ENCODE results near the gene CTSD.

The CTSD gene

GRCh38 chr11:1782031-1782590 lies 18.4 kb upstream of the CTSD start:
- H3K9me3 ChIP-seq (ENCODE audit: control insufficient read depth, low read length), result no peaks in the 10 kb centered on the region
- WGBS, 2 experiments (ENCODE audit: insufficient coverage in 2 of 2), result 88 to 89% methylated on average over 10 to 12 of the region's 13 CpGs
- no peaks in the 10 kb centered on the region for H3K4me1 ChIP-seq (ENCODE audit: control insufficient read depth, insufficient read depth, low read length, poor library complexity, severe bottlenecking)
- H3K4me3 ChIP-seq (ENCODE audit: extremely low read depth, insufficient read depth, low read length, poor library complexity, severe bottlenecking), result no peak overlapping the region
- no peak overlapping the region for H3K27ac ChIP-seq (ENCODE audit: low read depth, low read length, severe bottlenecking)
- H3K36me3 ChIP-seq (ENCODE audit: control insufficient read depth, insufficient read depth, low read length), result no peaks in the 10 kb centered on the region

DNA sequence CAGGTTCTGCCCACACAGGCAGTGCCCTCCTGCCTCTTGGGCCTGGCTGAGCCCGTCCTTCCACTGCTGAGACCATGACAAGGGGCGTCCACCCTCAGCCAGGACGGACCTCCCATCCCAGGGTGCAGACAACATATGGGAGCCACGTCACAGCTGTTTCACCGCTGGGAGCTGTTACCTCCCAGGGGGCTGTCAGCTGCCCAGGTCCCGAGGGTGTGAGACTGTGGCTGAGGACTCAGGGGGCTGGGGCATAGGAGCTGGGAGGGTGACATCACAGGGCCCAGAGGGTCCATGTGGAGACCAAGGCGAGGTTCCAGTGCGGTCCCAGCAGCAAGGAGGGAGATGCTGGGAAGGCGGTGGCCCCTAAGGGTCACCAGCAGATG lies 17.9 kb upstream of the CTSD start:
- no peaks in the 10 kb centered on the region for H3K36me3 ChIP-seq (ENCODE audit: control insufficient read depth, insufficient read depth, low read length)
- no peak overlapping the region for H3K27ac ChIP-seq (ENCODE audit: low read depth, low read length, severe bottlenecking)
- 87 to 89% methylated on average over 8 to 9 of the region's 9 CpGs for WGBS, 2 experiments (ENCODE audit: insufficient coverage in 2 of 2)
- H3K9me3 ChIP-seq (ENCODE audit: control insufficient read depth, low read length), result no peaks in the 10 kb centered on the region
- no peak overlapping the region for H3K4me3 ChIP-seq (ENCODE audit: extremely low read depth, insufficient read depth, low read length, poor library complexity, severe bottlenecking)
- no peaks in the 10 kb centered on the region for H3K4me1 ChIP-seq (ENCODE audit: control insufficient read depth, insufficient read depth, low read length, poor library complexity, severe bottlenecking)

DNA sequence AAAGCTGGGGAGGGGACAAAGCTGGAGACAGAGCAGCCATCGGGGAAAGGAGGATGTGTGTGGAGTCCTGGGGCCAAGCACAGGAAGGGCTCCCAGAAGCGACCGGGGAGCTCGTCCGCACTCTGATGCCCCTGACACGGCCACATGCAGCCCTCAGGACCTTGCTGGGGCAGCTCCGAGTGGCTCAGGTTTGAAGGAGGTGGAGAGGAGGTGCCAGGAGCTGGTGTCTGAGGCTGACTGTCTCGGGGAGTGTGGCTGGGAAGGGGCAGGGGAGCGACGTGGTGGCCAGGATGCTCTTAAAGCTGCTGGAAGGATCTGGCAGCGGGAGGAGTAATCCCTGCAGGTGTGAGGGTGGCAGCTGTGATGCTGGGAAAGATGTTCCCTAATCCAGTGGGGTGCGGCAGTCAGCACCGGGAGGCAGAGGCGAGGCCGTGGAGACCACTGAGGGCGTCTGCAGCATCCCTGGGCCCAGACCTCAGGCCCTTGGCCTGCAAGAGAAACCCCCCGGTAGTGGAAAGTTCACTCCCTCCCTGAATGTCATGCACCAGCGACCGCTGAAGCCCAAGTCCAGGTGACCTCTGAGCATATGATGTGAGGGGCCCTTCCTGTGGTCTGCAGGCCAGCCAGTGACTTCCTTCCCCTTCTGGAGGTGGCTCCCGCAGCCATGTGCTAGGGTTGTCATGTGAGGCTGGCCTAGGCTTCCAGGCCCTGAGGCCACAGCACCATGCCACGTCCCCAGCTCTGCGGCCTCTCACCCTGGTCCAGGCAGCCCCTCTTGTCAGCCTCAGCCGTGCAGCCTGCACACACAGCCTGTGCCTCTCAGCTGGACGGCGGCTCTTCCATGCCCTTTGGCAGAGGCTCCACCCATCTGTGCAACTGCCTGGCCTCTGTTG lies 17.2 kb upstream of the CTSD start:
- Histone ChIP-seq H3K4me3 (ENCODE audit: extremely low read depth, insufficient read depth, low read length, poor library complexity, severe bottlenecking) (no peak overlapping the region), H3K9me3 (ENCODE audit: control insufficient read depth, low read length) (no peaks in the 10 kb centered on the region), H3K4me1 (ENCODE audit: control insufficient read depth, insufficient read depth, low read length, poor library complexity, severe bottlenecking) (no peaks in the 10 kb centered on the region), H3K36me3 (ENCODE audit: control insufficient read depth, insufficient read depth, low read length) (no peaks in the 10 kb centered on the region), H3K27ac (ENCODE audit: low read depth, low read length, severe bottlenecking) (no peak overlapping the region)
- WGBS, 2 experiments (ENCODE audit: insufficient coverage in 2 of 2), result 90% methylated on average over 21 to 25 of the region's 25 CpGs

DNA sequence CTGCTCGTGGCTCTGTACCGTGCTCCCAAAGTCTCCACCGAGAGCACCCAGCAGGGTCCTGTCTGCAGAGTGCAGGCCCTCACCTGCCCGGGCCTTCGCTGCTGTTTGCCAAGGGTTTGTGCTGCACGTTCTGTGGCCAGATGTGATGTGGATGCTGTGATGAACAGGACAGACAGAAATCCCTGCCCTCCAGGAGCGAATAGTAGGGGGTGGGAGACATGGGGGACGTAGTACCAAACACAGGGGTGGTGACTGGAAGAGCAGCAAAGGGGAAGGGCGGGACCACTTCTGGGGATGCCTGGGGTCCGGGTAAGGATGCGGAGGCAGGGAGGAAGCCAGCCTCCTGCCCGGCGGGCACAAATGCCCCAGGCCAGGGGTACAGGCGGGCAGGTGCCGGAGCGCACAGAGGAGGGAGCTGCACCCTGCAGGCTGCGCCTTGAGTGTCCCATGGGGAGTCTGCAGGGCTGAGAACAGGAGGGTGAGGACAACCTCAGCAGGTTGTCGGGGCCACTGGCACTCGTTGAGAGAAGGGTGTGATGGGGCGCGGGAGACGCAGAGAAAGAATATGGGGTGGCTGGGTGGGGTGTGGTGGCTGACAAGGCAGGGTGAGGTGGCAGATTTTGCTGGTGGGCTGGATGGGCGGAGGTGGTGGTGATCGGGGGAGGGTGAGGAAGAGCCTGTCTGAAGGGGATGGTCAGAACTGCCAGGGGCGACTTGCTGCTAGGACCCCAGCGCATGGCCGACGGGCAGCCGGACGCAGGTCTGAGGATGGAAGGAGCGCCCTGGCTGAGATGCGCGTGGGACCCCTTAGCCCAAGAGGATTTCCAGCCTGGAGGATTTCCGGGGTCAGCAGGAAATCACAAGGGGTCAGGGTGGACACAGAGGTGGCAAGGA lies 16.3 kb upstream of the CTSD start:
- no peaks in the 10 kb centered on the region for H3K9me3 ChIP-seq (ENCODE audit: control insufficient read depth, low read length)
- no peaks in the 10 kb centered on the region for H3K4me1 ChIP-seq (ENCODE audit: control insufficient read depth, insufficient read depth, low read length, poor library complexity, severe bottlenecking)
- no peak overlapping the region for H3K4me3 ChIP-seq (ENCODE audit: extremely low read depth, insufficient read depth, low read length, poor library complexity, severe bottlenecking)
- no peak overlapping the region for H3K27ac ChIP-seq (ENCODE audit: low read depth, low read length, severe bottlenecking)
- WGBS, 2 experiments (ENCODE audit: insufficient coverage in 2 of 2), result 92 to 93% methylated on average over 32 of the region's 34 CpGs
- H3K36me3 ChIP-seq (ENCODE audit: control insufficient read depth, insufficient read depth, low read length), result no peaks in the 10 kb centered on the region

DNA sequence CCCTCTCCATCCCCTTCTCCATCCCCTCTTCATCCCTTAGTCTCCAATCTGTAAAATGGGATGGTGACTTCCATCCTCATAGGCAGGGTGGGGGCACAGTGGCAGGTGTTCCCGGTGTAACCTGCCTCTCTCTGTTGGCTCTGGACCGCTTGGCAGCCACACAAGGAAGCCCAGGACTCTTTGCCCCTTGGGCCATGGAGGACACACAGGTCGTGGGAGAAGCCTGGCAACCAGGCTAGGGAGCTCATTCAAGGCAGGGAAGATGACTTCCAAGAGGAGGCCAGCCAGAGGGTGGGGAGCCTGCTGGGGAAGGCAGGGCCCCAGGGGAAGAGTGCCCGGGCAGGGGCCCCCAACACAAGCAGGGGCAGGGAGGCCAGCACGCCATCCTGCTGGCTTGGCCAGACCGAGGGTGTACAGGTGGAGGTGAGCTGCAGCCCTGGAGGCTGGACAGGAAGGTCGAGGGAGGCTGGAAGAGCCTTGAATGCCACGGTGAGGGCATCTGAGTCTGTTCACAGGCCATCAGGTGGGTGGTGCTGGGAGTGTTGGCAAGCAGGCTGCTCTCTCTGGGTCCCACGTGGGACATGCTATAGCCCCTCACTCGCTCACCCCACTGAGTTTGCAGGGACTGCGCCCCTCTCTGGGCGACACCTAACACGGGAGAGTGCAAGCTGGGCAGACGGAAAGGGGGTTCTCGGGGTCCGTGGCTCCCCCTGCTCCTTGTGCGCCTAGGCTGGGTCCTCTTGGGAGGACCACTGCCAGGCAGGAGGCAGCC lies 15.5 kb upstream of the CTSD start:
- Histone ChIP-seq H3K27ac (ENCODE audit: low read depth, low read length, severe bottlenecking) (no peak overlapping the region), H3K4me1 (ENCODE audit: control insufficient read depth, insufficient read depth, low read length, poor library complexity, severe bottlenecking) (no peaks in the 10 kb centered on the region), H3K9me3 (ENCODE audit: control insufficient read depth, low read length) (no peaks in the 10 kb centered on the region), H3K4me3 (ENCODE audit: extremely low read depth, insufficient read depth, low read length, poor library complexity, severe bottlenecking) (no peak overlapping the region), H3K36me3 (ENCODE audit: control insufficient read depth, insufficient read depth, low read length) (no peaks in the 10 kb centered on the region)
- 88 to 89% methylated on average over 15 to 16 of the region's 17 CpGs for WGBS, 2 experiments (ENCODE audit: insufficient coverage in 2 of 2)

- Histone ChIP-seq H3K4me3 (ENCODE audit: extremely low read depth, insufficient read depth, low read length, poor library complexity, severe bottlenecking) (no peak overlapping the region), H3K27ac (ENCODE audit: low read depth, low read length, severe bottlenecking) (no peak overlapping the region)
- 95 to 98% methylated on average over 7 to 13 of the region's 14 CpGs for WGBS, 2 experiments (ENCODE audit: insufficient coverage in 2 of 2)
Observed at GRCh38 chr11:1778141-1778911, 14.6 kb upstream of the CTSD start.

DNA sequence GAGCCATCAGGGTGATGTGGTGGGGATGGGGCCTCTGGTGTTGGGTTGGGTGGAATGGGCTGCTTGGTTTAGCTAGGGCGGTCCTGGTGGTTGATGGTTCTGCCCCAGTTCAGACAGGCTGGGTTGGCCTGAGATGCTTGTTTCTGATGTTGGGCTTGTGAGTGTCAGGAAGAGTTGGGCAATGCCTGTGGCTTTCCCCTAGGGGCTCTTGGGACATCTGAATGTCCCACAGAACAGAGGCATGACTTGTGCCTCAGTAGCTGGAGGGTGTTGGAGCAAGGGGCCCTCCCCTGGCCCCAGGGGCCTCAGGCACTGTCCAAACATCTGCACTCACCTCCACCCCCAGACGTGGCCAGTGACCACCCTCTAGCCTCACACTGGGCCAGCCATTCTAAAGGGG lies 14.0 kb upstream of the CTSD start:
- Histone ChIP-seq H3K9me3 (ENCODE audit: control insufficient read depth, low read length) (no peaks in the 10 kb centered on the region), H3K36me3 (ENCODE audit: control insufficient read depth, insufficient read depth, low read length) (no peaks in the 10 kb centered on the region), H3K27ac (ENCODE audit: low read depth, low read length, severe bottlenecking) (no peak overlapping the region), H3K4me3 (ENCODE audit: extremely low read depth, insufficient read depth, low read length, poor library complexity, severe bottlenecking) (no peak overlapping the region), H3K4me1 (ENCODE audit: control insufficient read depth, insufficient read depth, low read length, poor library complexity, severe bottlenecking) (peaks cover 8% of the 10 kb centered on the region)
- WGBS, 2 experiments (ENCODE audit: insufficient coverage in 2 of 2), result 77 to 100% methylated on average over 1 to 2 of the region's 2 CpGs

More at GRCh38 chr11:1778141-1778911, 14.6 kb upstream of the CTSD start:
- Histone ChIP-seq H3K4me1 (ENCODE audit: control insufficient read depth, insufficient read depth, low read length, poor library complexity, severe bottlenecking) (peaks cover 3% of the 10 kb centered on the region), H3K9me3 (ENCODE audit: control insufficient read depth, low read length) (no peaks in the 10 kb centered on the region), H3K36me3 (ENCODE audit: control insufficient read depth, insufficient read depth, low read length) (no peaks in the 10 kb centered on the region)

DNA sequence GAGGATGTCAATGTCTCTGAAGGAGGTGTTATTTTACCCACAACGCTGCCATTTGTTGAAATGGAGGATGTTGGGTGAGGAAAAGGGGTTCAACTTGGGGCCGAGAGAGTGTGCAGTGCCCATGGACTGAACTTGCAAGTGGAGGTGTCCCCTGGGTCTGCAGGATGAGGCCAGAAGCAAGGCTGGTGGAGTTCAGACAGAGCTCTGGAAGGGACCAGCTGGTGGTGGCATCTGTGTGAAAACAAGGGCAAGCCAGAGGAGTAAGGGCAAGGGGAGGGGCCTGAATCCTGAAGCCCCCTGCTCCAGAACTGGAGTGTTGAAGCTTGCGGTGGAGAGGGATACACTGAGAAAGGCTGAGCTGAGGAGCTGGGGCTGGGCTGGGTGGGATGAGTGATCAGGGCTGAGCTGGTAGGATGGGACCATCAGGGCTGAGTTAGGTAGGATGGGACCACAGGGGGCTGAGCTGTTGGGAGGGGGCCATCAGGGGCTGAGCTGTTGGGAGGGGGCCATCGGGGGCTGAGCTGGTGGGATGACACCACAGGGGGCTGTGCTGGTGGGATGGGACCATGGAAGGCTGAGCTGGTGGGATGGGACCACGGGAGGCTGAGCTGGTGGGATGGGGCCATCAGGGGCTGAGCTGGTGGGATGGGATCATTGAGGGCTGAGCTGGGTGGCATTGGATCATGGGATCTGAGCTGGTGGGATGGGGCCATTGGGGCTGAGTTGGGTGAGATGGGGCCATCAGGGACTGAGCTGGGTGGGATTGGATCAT lies 13.4 kb upstream of the CTSD start:
- no peaks in the 10 kb centered on the region for H3K36me3 ChIP-seq (ENCODE audit: control insufficient read depth, insufficient read depth, low read length)
- no peak overlapping the region for H3K27ac ChIP-seq (ENCODE audit: low read depth, low read length, severe bottlenecking)
- 91 to 97% methylated on average over 4 to 5 of the region's 5 CpGs for WGBS, 2 experiments (ENCODE audit: insufficient coverage in 2 of 2)
- H3K4me3 ChIP-seq (ENCODE audit: extremely low read depth, insufficient read depth, low read length, poor library complexity, severe bottlenecking), result no peak overlapping the region
- H3K9me3 ChIP-seq (ENCODE audit: control insufficient read depth, low read length), result no peaks in the 10 kb centered on the region
- H3K4me1 ChIP-seq (ENCODE audit: control insufficient read depth, insufficient read depth, low read length, poor library complexity, severe bottlenecking), result peaks cover 14% of the 10 kb centered on the region

DNA sequence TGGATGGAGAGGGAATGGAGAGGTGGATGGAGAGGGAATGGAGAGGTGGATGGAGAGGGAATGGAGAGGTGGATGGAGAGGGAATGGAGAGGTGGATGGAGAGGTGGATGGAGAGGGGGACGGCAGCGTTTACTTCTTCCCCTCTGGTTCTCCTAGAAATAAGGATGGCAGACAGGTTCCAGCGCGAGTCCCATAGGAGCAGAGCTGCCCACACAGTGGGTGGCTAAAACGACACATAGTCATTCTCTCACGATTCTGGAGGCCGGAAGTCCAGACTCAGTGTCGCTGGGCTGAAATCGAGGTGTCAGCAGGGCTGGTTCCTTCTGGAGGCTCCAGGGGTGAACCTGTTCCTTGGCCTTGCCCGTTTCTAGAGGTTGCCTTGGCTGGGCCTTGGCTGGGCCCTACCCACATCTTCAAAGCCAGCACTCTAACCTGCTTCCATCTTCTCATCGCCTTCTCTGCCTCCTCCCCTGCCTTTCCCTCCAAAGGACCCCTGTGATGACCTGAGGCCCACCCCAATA lies 12.7 kb upstream of the CTSD start:
- Histone ChIP-seq H3K9me3 (ENCODE audit: control insufficient read depth, low read length) (no peaks in the 10 kb centered on the region), H3K4me3 (ENCODE audit: extremely low read depth, insufficient read depth, low read length, poor library complexity, severe bottlenecking) (no peak overlapping the region), H3K4me1 (ENCODE audit: control insufficient read depth, insufficient read depth, low read length, poor library complexity, severe bottlenecking) (peaks cover 18% of the 10 kb centered on the region), H3K36me3 (ENCODE audit: control insufficient read depth, insufficient read depth, low read length) (no peaks in the 10 kb centered on the region), H3K27ac (ENCODE audit: low read depth, low read length, severe bottlenecking) (no peak overlapping the region)
- 86 to 95% methylated on average over 8 to 11 of the region's 11 CpGs for WGBS, 2 experiments (ENCODE audit: insufficient coverage in 2 of 2)
